Motor neuron (in vitro differentiated cells): ENCODE data around the gene ODAD2. TPM values are rescaled to one million over a fixed set of nuclear protein-coding genes. Genes with fewer than 3 reads are reported as not detected.
A peak's percentile ranks its signal among the peaks of the same experiment; 100 is the strongest.

Experiments used
- ATAC-seq, 8 experiments: fragments of 200-7000 bp; cut with Tn5 transposase; replicated peaks in 6 of 8; 2 replicates each; pipeline ENCODE4 v1.8.0; 2021; ENCODE audit warnings: mild to moderate bottlenecking in 8 of 8, moderate library complexity in 8 of 8
- H3K27ac ChIP-seq, 2 donors: fragments of 250-450 bp; sonication (Bioruptor Pico); 2 replicates each; pipeline ENCODE4 v1.9.0; 2021; ENCODE audit warnings: antibody characterized with exemption in 2 of 2, mild to moderate bottlenecking in 2 of 2, moderate library complexity in 1 of 2
- H3K4me1 ChIP-seq, 2 donors: fragments of 250-450 bp; sonication (Bioruptor Pico); replicated peaks in 1 of 2; 2 replicates each; pipeline ENCODE4 v1.6.1; 2021; ENCODE audit warnings: antibody characterized with exemption in 2 of 2, mild to moderate bottlenecking in 2 of 2, moderate library complexity in 1 of 2
- H3K4me3 ChIP-seq, 5 donors: fragments of 250-450 bp; sonication (Bioruptor Pico); 2 replicates each; pipeline ENCODE4 v1.9.0; 2021; ENCODE audit warnings: antibody characterized with exemption in 5 of 5, mild to moderate bottlenecking in 5 of 5, moderate library complexity in 4 of 5
- WGBS, 10 experiments: fragments of 450-650 bp; shearing (Covaris generic); methylation state at CpG; one replicate each; pipeline ENCODE4 v1.0.0; 2022; 5-methylcytosine and 5-hydroxymethylcytosine counted together
- in situ Hi-C, 9 experiments: fragments of 400-800 bp; cut with MboI; loops; one replicate each; pipeline ENCODE4 v1.15.0; 2021; ENCODE audit warnings: low sequenced_read_pairs in 9 of 9, low pct_unique_long_range_greater_than_20kb in 2 of 9; ENCODE audit not compliant: unreplicated experiment in 9 of 9
- total RNA-seq, 8 experiments: library from RNA; unstranded; fragments of 300-600 nt; gene quantifications; 2 replicates each; pipeline versions ENCODE4 v1.2.3 to v1.2.4, GENCODE V29; 2022

Gene ODAD2
- total RNA-seq, 8 experiments from 2014 or later = 2.0 to 10.4 (median 2.5) TPM; not detected in 1

- WGBS, 10 experiments = 100% methylated on average over 1 to 2 of the region's 2 CpGs; no CpG with 5 or more reads in 7 of the 10 experiments
- ATAC-seq = peak in 2 of 8 experiments; percentile 29 to 61
- in situ Hi-C loops = no loop called here
- Histone ChIP-seq H3K4me1 (no peaks in the 10 kb centered on the region), H3K4me3 (no peak overlapping the region), H3K27ac (no peak overlapping the region)
Measured at GRCh38 chr10:27889518-27889917, 109.4 kb downstream of the ODAD2 start.

- WGBS, 10 experiments = 22 to 100% (median 73%) methylated on average over 1 of the region's 1 CpG; no CpG with 5 or more reads in 4 of the 10 experiments
- Histone ChIP-seq H3K4me3 (no peak overlapping the region), H3K4me1 (no peaks in the 10 kb centered on the region), H3K27ac (no peak overlapping the region)
- in situ Hi-C loops = no loop called here
- ATAC-seq = no peak
Measured at GRCh38 chr10:27884185-27884641, 114.7 kb downstream of the ODAD2 start.

GRCh38 chr10:27878281-27878680 lies 120.6 kb downstream of the ODAD2 start:
- Histone ChIP-seq H3K4me3 (no peak overlapping the region), H3K4me1 (no peaks in the 10 kb centered on the region), H3K27ac (no peak overlapping the region)
- no peak for ATAC-seq
- in situ Hi-C loops = no loop called here
- 50 to 89% (median 82%) methylated on average over 2 to 4 of the region's 4 CpGs for WGBS, 10 experiments

DNA sequence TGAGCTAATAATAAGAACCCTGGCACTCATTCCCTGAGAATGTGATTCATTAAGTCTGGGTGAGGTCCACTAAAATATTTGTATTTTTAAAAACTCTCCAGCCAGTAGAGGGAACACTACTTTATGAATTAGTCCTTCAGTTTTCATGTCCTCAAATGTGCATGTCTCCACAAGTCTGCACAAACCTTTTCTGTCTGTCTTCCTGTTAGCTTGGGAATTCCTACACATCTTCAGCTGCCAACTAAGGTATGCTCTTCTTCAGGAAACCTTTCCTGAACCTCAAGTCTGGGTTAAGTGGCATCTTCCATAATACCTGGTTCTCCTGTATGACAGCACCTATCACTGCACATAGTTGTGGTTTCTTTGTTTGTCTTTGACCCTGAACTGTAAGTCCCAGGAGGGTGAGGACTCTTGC lies 133.7 kb downstream of the ODAD2 start:
- no peak overlapping the region for H3K27ac ChIP-seq
- no peaks in the 10 kb centered on the region for H3K4me1 ChIP-seq
- ATAC-seq = peak in 2 of 8 experiments; percentile 43 to 54
- H3K4me3 ChIP-seq = no peak overlapping the region
- in situ Hi-C loops = no loop called here

DNA sequence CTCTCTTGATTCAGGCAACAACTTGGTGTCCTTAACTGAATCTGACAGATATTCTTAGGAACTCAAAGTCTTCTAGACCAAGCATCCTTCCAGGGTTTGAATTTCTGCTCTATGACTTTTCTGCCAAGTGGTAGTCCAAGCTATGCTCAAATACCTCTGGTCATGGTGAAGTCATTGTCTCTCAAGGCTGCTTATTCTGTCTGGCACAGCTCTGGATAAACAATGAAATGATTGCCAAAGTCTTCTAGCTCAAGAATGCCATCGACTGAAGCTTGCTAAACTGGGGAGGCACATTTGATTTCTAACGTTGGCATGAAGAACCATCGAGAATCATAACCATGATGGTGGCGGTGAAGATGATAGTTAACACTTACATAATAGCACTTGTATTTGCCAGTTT lies 137.1 kb downstream of the ODAD2 start:
- in situ Hi-C loops = no loop called here
- 7 to 100% (median 80%) methylated on average over 1 to 4 of the region's 4 CpGs for WGBS, 10 experiments

DNA sequence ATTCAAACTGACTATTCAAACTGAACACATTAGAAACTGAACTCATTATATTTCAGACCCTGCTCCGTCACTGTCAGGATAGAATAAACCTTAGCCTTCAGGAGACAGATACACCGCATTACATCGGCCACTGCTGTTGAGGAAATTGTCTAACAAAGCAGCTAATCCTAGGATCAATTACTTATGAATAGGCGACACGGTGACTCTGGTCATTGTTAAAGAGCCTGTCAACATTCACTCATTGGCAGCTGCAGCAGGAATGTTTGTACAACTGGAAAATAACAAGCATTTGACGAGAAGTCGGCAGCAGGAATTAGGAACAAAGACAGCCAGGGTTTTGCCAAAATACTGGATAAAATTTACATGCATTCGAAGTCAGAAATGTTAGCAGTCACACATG lies 141.3 kb downstream of the ODAD2 start:
- no peak overlapping the region for H3K4me3 ChIP-seq
- 4 to 40% (median 27%) methylated on average over 1 to 8 of the region's 8 CpGs for WGBS, 10 experiments
- ATAC-seq = peak in 1 of 8 experiments; percentile 43
- in situ Hi-C loops = no loop called here
- H3K27ac ChIP-seq = no peak overlapping the region
- peaks cover 0 to 9% of the 10 kb centered on the region in 2 donors for H3K4me1 ChIP-seq

More for the DNA sequence above, 137.1 kb downstream of the ODAD2 start:
- Histone ChIP-seq H3K4me3 (no peak overlapping the region), H3K27ac (no peak overlapping the region), H3K4me1 (peaks cover 0 to 9% of the 10 kb centered on the region in 2 donors)
- ATAC-seq = no peak

- Histone ChIP-seq H3K4me1 (no peaks in the 10 kb centered on the region), H3K4me3 (no peak overlapping the region), H3K27ac (no peak overlapping the region)
- in situ Hi-C loops = no loop called here
- ATAC-seq = no peak
- 25 to 100% (median 78%) methylated on average over 1 of the region's 1 CpG; no CpG with 5 or more reads in 3 of the 10 experiments for WGBS, 10 experiments
Measured at GRCh38 chr10:27844223-27844622, 154.7 kb downstream of the ODAD2 start.

DNA sequence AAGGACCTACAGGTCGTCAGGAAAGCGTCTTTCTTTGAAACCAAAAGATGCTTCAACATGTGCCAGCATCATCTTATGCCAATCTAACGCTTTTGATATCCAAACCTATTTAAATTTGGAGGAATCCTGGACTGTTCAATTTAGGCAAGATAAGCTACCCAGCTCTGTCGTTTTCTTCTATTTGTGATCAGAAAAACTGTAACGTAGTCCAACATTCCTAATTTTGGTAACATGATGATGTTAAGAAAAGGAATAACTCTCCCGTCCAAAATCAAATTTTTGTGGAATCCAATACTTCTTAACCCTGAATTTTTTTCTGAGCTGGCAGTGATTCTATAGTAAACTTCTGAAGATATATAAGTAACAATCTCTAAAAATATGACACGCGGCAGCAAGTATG lies 160.0 kb downstream of the ODAD2 start:
- peaks cover 2 to 3% of the 10 kb centered on the region in 2 donors for H3K4me1 ChIP-seq
- ATAC-seq = no peak
- WGBS, 10 experiments = 50 to 97% (median 90%) methylated on average over 3 to 8 of the region's 8 CpGs
- no peak overlapping the region for H3K27ac ChIP-seq
- in situ Hi-C loops = no loop called here
- no peak overlapping the region for H3K4me3 ChIP-seq

GRCh38 chr10:27838361-27838760 lies 160.5 kb downstream of the ODAD2 start:
- Histone ChIP-seq H3K27ac (no peak overlapping the region), H3K4me1 (peaks cover 2 to 3% of the 10 kb centered on the region in 2 donors), H3K4me3 (no peak overlapping the region)
- WGBS, 10 experiments = 0 to 100% (median 40%) methylated on average over 1 to 4 of the region's 4 CpGs; no CpG with 5 or more reads in 1 of the 10 experiments
- ATAC-seq = no peak
- in situ Hi-C loops = no loop called here

DNA sequence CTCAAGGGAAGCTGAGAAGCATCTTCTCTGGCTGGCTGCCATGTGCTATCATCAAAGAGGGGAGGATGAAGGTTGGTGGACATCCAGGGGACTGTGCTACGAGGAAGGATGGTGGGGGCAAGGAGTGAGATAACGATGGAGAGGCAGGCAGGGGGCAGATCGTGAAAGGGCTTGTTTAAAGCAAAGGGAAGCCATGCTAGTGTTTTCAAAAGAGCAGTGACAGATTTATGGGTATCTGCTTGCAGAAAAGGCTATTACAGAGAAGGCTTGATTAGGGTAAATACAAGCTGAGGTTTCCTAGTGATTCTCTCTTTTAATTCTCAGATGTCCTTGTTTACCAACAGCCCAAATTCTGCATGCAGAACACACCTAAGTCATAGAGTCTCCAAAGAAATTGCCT lies 164.4 kb downstream of the ODAD2 start:
- no peak overlapping the region for H3K4me3 ChIP-seq
- peaks cover 2 to 3% of the 10 kb centered on the region in 2 donors for H3K4me1 ChIP-seq
- WGBS, 10 experiments = 0 to 33% (median 4%) methylated on average over 1 to 2 of the region's 3 CpGs; no CpG with 5 or more reads in 6 of the 10 experiments

GRCh38 chr10:27833792-27834191 lies 165.1 kb downstream of the ODAD2 start:
- WGBS, 10 experiments = 59 to 100% (median 83%) methylated on average over 1 to 6 of the region's 6 CpGs; no CpG with 5 or more reads in 5 of the 10 experiments
- in situ Hi-C loops = no loop called here
- peaks cover 2 to 3% of the 10 kb centered on the region in 2 donors for H3K4me1 ChIP-seq
- H3K27ac ChIP-seq = no peak overlapping the region
- no peak overlapping the region for H3K4me3 ChIP-seq
- no peak for ATAC-seq

More for the DNA sequence above, 164.4 kb downstream of the ODAD2 start:
- peak in 5 of 8 experiments; percentile 29 to 83 (median 39) for ATAC-seq
- no peak overlapping the region for H3K27ac ChIP-seq
- in situ Hi-C loops = no loop called here

- Histone ChIP-seq H3K4me3 (no peak overlapping the region), H3K27ac (no peak overlapping the region), H3K4me1 (peaks cover 2 to 3% of the 10 kb centered on the region in 2 donors)
- ATAC-seq = no peak
- 7 to 88% (median 47%) methylated on average over 2 to 3 of the region's 3 CpGs; no CpG with 5 or more reads in 3 of the 10 experiments for WGBS, 10 experiments
- in situ Hi-C loops = no loop called here
Measured at GRCh38 chr10:27832826-27833225, 166.1 kb downstream of the ODAD2 start.

GRCh38 chr10:27826369-27826768 lies 172.5 kb downstream of the ODAD2 start:
- no peaks in the 10 kb centered on the region for H3K4me1 ChIP-seq
- H3K27ac ChIP-seq = no peak overlapping the region
- ATAC-seq = no peak
- H3K4me3 ChIP-seq = no peak overlapping the region
- 67 to 100% (median 89%) methylated on average over 3 to 7 of the region's 9 CpGs for WGBS, 10 experiments
- in situ Hi-C loops = no loop called here

GRCh38 chr10:27822301-27822700 lies 176.6 kb downstream of the ODAD2 start:
- 0 to 100% (median 81%) methylated on average over 1 to 4 of the region's 4 CpGs; no CpG with 5 or more reads in 2 of the 10 experiments for WGBS, 10 experiments
- ATAC-seq = peak in 1 of 8 experiments; percentile 60
- in situ Hi-C loops = no loop called here
- Histone ChIP-seq H3K27ac (no peak overlapping the region), H3K4me3 (no peak overlapping the region), H3K4me1 (no peaks in the 10 kb centered on the region)
